HG03469 (cell line): ENCODE measurements around the gene ATXN1.
A peak's percentile ranks its signal among the peaks of the same experiment; 100 is the strongest.
"Not testable (repeated sequence)": the region's sequence is repeated elsewhere in the genome, so short reads cannot be mapped to it uniquely, and the experiment has no call there.

Source experiments
- ATAC-seq: cut with Tn5 transposase; IDR thresholded peaks from one replicate; pipeline ENCODE4 v1.9.1; 2021; ENCODE audit warnings: mild to moderate bottlenecking, moderate library complexity, moderate number of reproducible peaks; ENCODE audit not compliant: unreplicated experiment

The ATXN1 gene

GRCh38 chr6:16725145-16725864 is 36.0 kb downstream of the ATXN1 start:
- no peak for ATAC-seq

DNA sequence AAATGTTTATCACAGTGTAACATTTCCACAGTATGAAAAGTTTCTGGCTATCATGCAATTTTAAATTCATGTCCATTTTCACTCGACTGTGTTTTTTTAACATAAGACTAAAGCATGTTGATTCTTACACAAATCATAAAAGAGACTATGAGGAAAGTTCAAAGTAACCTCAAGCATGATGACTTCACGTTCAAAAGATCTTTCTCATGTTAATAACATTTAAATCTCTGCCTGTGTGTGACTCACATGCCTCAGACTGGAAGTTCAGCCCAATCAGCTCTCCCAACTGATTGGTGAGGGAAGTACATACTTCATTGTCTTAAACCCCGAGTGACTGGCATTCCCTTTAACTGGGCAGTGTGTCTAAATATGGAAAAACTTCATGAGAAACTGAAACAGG is 37.4 kb downstream of the ATXN1 start:
- no peak for ATAC-seq

DNA sequence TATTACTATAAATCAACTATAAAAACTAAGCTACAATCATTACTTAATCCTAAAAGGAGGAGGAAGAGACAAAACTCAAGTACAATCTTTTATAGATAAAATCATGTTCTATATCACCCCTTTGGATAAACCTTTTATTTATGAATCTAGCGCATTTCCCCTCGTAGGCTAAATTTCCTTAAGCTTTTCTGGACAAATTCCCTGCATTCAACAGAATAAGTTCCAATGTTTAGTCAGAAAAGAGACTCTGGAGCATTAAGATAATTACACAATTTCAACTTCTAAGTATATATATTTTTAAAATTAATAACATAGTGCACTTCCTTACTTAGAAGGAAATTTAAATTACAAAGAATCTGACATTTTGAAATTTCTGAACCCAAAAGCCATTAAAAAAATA is 37.9 kb downstream of the ATXN1 start:
- ATAC-seq = no peak

DNA sequence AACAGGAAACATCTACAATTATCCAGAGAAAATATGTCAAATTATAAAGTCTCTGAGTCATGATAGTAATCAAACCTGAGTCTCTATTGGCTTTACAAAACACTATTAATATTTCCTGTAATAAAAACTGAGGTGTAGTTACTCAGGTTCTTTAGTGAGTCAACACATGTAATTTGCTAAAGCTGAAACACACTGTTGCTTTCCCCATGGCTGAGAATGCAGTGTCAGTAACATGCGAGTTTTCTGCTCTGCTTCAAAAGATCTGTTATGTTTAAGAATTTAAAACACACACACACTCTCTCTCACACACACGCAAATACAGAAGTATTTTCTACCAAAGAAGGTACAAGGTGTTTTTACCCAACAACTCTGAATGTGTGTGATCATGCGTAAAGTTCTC is 38.6 kb downstream of the ATXN1 start:
- ATAC-seq = no peak

DNA sequence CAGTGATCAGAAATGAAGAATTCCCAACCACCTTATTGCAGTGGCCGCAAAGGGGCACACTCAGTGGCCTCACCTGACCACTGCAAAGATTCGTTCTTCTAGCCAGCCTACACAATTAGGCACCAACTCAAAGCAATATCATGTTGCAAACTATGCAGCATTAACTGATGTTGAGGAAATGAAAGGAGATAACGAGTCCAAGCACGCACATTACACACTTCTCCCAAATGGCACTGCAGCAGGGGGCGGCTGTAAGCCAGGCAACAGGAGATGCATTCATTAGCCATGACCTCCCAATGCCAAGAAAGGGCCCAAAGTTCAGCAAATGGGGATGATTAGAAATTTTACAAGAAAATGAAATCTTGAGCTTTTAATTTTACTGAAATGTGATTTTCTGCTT is 39.3 kb downstream of the ATXN1 start:
- ATAC-seq = no peak

DNA sequence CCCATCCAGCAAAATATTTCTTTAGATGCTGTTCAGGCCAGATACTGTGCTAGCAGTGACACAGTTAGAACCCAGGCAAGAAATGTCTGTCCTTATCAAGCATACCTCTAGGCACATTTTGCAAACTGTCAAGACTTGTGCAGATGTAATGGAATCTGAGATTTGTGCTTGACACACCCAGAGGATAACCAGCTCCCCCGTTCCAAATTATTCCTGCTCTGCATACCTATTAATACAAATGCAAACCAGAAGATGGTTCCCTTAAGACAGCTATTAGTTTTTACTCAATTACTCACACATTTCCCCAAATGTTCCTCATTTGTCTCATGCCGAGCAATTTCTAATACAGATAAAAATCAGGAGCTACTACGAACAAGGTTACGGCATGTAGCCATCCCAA is 40.4 kb downstream of the ATXN1 start:
- ATAC-seq = no peak

DNA sequence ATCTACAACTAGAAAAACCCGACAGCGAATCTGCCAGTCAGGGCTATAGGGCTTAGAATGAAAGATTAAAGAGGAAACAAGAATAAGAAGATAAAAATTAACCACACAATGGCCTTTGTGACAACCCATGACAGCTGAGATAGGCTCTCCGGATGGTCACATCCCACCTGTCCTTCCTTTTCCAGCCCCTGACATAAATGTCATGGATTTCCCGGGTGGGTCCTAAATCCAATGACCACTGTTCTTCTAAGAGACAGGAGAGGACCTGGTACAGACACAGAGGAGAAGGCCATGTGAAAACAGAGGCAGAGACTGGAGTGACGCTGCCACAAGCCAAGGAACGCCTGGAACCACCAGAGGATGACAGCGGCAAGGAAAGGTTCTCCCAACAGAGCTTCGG is 41.8 kb downstream of the ATXN1 start:
- ATAC-seq = no peak

- ATAC-seq = no peak
These were observed 42.9 kb downstream of the ATXN1 start for GRCh38 chr6:16718356-16718755.

DNA sequence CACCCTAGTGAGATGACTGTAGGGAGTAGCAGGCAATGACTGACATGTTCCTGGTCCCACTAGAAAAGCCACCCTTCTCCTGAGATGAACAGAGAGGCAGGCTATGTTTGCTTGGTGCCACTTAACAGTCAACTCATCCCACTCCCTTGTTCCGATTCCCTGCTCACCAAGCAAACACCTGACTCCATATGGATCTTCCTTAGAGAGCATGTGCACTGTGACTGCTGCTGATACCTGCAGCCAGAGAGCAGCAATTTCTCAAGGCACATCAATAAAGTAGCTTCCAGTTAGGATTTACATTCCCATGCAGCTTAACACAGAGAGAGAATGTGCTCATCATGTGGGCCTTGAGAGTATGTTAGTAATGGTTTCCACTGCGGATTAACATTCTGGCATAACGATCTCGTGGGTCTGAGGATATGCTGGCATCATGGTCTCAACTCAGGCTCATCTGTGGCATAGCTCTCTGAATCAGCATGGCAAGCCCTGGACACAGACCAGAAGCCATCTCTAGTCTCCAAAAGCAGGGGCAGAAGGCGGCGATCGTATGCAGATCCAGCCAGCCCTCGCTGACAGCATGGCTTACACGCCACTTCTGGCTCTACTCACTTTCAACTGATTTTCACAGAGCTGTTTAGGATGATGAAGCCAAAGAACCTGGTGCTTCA is 43.9 kb downstream of the ATXN1 start:
- no peak for ATAC-seq

- ATAC-seq = no peak
These were observed 44.9 kb downstream of the ATXN1 start for GRCh38 chr6:16716321-16716858.

DNA sequence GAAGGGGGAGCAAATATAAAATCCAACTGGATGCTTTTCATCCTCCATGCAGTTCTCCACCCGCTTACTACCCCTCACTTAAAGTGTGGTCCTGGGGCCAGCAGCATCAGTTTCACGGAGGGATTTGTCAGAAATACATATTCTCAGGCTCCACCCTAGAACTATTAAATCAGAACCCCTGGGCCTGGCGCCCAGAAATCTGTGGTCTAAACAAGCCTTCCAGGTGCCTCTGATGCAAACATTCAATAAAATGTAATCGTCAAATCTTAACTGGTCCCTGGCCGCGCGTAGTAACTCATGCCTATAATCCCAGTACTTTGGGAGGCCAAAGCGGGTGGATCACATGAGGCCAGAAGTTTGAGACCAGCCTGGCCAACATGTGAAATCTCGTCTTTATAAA is 47.7 kb downstream of the ATXN1 start:
- no peak for ATAC-seq

DNA sequence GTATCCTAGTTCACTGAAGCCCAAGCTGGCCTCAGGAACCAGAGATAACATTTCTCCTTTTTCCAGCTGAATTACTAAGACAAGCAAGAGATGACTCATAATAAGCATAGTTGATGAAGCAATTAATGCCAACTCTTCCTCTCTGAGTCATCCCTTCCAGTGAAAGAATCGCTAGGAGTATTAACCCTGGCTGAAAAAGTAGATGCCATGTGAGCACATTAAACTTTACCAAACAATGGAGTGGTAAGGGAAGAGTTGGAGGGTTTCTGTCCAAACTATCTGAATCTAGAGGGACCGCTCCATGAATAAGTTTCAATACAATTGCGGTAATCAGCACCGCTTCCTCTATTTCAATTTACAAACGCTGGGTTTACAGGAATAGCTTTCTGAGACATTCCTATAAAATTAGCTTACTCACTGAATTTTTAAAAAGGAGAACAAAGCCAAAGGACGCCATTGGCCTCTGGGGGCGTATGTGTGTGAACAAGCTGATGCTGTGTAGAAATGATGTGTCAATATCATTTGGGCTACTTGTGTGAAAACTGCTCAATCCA is 48.3 kb downstream of the ATXN1 start:
- peak; percentile 33 for ATAC-seq

DNA sequence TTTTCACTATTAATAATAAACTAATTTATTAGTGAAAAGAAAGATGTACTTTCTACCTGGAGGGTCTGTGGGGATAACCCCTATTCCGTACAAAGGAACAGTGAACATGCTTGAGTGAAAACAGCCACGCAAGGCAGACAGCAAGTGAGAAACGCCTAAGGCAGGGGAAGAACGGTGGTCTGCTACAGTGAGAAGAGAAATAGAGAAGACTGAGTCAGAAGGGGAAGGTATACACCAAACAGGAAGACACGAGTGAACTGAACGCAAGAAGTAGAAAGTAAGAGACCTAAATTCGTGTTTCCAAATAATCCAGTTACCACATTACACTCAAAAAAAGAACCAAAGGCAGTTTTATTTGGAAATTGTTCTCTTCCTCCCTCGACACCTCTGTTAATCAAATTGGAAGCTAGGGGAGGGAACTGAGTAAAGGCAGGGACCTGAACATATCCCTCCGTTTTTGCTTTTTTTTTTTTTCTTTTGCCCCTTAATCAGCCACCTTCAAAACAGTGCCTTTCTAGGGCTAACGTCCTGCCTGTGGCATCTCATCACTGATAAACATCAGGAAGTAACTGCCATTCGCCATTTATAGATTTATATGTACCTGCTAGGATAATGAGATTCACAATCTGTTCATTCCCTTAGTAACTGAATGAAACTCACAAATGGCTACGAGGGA is 48.9 kb downstream of the ATXN1 start:
- peak; percentile 59 for ATAC-seq

- peak; percentile 3 for ATAC-seq
These were observed 49.6 kb downstream of the ATXN1 start for GRCh38 chr6:16711546-16712254.

DNA sequence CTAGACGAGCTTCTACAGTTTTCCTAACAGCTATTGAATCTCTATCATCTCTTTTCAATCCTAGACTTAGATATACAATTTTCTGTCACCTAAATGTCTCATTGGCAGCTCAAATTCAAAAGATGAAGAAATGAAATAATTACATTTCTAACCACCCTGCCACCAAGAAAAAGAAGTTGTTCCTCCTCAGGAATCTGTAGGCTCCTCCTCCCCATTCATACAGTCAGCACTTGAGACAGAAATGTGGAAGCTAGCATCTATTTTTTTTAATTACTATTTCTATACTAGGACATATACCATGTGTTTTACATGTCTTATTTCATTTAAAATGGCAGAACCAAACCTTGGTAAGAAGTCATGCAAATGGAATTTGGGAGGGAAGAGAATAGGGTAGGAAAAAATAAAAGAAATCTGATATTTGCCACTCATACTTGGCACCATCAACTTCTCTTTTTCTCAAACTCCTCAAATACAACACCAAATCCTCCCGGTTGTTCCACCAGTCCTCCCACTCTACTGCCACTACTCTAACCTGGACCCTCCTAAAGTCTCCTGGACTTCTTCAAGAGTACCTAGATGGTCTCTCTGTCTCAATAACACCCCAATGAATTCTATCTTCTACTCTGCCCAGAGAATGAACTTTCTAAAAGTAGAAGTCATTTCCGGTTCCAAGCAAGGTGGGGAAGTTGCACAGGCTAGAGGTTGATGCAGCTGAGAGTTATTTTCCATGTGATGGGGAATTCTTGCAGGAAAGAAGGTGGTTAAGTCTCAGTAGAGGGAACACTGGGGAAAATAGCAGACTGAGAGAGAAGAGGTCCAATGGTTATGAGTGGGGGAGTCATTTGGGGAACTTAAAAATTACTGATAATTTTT is 54.1 kb downstream of the ATXN1 start:
- no peak for ATAC-seq

DNA sequence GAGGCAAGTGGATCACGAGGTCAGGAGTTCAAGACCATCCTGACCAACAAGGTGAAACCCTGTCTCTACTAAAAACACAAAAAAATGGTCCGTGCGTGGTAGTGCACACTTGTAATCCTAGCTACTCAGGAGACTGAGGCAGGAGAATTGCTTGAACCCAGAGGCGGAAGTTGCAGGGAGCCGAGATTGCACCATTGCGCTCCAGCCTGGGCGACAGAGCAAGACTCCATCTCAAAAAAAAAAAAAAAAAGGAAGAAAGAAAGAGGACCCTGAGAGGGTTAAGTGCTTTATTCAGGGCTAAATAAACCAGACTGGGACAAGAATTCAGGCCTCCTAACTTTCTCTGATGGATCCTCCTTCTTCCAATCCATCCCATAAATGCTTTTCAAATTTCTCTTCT is 54.8 kb downstream of the ATXN1 start:
- not testable (repeated sequence) for ATAC-seq

DNA sequence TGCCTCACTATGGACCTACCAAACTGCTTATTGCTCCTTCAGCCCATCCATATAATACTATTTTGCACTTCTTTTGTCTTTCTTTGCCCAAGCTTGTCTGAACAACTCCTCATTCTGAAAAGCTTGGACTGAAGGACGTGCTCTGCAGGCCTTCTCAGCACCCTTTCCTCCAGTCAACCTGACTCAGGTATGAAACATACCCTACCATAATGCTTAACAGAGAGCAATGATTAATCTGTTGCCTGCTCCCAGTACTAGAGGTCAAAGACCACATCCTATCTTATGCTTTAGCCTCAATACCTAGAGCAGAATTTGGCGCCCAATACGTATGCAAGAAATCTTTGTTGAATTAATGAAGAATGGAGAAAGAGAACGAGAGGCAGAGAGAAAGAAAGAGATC is 55.2 kb downstream of the ATXN1 start:
- no peak for ATAC-seq

GRCh38 chr6:16705081-16705993 is 55.9 kb downstream of the ATXN1 start:
- no peak for ATAC-seq
